ENCODE data around the gene MED29. TPM values are rescaled to one million over a fixed set of nuclear protein-coding genes. Genes with fewer than 3 reads are reported as not detected.

MED29 gene
- total RNA-seq, 1 experiment from 2014 or later: 64.3 TPM

GRCh38 chr19:39397360-39398296 is 6.5 kb downstream of the MED29 start:
- DNase-seq (ENCODE audit: low spot score): peak; percentile 99

DNA sequence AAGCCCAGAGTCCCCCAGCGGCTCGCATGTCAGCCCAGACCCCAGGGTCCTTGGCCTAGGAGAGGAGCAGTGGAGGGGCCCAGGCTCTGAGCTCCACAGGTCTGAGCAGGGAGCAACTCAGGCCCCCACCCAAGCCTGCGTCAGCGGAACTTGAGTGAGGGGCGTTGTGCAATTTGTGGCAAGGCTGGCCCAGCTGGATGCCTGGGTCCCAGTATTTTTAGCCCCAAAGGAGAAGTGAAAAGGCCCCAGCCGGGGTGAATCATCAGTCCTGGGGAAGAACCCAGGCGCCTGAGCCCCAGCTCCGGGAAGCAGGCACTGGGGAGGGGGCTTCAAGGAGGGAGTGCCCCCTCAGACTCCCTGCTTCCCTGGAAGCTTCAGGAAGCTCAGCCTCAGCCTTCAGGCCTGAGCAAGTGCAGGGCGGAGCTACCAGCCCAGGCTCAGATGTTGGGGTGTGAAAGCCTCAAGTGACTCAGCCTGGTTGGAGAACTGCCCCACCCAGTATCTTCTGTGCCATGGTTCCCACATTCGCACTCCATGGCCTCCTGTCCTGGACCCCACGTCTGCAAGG is 7.2 kb downstream of the MED29 start:
- DNase-seq (ENCODE audit: low spot score): peak; percentile 95

DNA sequence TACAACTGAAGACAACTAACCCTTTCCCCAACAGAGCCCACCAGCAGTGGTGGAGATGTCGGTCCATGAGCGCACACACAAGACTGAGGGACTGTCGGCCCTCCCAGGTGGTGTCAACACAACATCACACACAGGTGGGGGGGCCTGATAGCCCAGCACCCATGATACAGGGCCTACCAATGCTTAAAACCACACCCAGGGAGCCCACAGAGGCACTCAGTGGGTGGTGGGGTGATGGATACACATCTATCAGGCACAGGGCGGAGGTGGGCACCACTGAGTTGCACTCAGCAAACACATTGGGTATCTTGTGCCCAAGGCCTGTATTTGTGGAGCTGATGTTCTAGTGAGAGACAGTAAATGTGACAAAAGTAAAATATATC is 8.5 kb downstream of the MED29 start:
- DNase-seq (ENCODE audit: low spot score): no peak

DNA sequence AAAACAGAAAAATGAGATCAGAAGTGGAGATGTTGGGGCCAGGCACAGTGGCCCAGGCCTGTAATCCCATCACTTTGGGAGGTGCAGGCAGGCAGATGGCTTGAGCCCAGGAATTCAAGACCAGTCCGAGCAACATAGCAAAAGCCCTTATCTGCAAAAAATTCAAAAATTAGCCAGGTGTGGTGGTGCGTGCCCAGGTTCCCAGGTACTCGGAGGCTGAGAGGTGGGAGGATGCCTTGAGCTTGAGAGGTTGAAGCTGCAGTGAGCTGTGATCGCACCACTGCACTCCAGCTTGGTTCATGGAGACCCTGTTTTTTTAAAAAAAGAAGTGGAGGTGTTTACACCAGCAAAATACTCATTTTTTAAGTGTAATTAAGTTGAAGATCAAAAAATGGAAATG is 8.9 kb downstream of the MED29 start:
- no peak for DNase-seq (ENCODE audit: low spot score)

DNA sequence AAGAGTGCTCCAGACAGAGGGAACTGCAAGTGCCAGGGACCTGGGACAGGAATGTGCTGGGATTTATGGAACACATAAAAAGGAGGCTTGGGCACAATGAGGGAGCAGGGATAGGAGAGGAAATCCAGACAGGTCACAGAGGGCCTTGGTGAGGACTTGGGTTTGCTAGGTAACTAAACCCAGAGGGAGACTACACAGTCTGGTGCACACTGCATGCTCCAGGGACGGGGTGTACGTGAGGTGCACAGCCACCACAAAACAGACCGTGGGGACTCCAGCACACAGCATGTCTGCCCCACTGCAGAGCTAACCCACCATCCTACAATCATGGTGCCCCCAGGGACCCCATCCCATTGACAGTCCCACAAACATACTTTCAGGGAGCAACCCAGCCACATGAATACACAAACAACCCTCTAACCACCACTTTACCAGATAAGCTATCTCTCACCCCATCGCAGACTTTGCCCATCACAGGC is 9.9 kb downstream of the MED29 start:
- DNase-seq (ENCODE audit: low spot score): no peak

- peak; percentile 95 for DNase-seq (ENCODE audit: low spot score)
Observed at GRCh38 chr19:39401549-39402345, 10.6 kb downstream of the MED29 start.

DNA sequence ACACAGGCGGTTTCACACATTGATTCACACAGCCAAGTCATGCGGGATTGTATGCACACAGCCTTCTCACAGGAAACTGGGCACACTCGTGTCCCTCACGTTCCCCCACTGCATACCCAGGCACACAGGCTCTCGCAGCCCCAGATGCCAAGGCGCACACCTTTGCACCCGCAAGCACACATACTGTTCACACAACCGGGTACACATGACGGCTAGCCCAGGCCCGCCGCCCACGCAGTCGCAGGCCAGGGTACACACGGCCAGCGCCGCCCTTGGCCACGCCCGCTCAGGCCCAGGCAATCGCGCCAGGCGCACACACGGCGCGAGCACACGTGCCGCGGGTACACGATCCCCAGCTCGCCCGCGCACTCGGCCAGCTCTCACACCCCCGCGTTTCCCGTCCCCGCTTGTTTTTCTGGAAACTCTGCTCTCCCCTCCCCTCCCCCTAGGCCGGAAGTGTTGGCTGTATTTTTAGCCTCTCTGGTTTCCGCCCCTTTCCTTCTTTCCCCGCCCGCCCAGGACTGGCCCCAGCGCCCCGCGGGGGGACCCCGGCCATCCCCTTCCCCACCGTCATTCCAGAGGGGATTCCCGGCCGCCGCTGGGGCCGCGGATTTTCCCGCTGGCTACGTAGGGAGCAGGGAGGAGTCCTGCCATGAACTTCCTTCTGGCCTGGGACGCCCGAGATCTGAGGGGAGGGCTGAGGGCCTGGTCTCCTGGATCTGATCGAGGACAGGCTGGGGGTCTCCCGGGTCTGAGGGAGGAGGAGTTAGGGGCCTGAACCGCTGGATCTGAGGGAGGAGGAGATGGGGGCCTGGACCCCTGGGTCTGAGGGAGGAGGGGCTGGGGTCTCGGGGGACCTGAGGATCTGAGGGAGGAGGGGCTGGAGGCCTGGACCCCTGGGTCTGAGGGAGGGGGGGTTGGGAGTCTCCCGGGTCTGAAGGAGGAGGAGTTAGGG is 11.4 kb downstream of the MED29 start:
- peak; percentile 91 for DNase-seq (ENCODE audit: low spot score)

DNA sequence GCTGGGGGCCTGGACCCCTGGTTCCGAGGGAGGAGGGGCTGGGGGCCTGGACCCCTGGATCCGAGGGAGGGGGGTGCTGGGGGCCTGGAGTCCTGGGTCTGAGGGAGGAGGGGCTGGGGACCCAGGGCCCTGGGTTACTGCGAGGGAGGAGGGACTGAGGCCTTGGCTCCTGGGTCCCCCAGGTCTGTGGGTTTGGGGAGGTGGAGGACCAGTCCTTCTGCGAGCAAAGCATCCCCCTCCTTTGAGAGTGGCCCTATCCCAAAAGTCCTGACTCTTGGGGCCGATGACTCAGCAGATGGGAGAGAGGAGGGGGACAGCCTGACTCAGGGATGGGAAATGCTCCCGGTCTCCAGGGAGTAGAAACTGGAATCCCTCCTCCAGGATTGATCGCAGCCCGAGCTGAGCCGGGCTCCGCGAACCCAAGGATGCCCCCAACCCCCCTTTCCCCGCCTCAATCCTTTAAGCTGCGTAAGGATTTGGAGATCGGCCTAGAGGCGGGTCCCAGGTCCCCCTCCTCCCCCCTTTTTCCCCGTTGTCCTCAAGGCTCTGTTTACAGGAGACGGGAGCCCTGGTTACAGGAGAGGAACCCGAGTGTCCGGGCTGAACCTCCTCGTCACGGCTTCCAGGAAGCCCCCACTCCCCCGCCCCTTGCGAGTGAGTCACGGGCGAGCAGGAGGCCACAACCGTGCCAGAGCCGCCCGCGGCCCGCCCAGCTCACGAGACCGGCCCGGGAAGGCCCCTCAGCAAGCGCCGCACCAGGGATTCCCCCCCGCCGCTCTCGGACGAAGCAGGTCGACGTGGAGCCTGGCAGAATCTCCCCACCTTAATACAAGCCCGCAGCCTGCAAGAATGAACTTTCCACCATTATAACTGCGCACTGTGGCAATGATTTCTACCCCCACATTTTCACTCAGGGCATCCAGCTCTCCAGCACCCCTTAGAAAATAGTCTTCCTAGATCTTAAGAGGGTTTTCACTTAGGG is 12.4 kb downstream of the MED29 start:
- peak; percentile 98 for DNase-seq (ENCODE audit: low spot score)

- DNase-seq (ENCODE audit: low spot score): no peak
Observed at GRCh38 chr19:39405261-39405957, 14.2 kb downstream of the MED29 start.

GRCh38 chr19:39405958-39406655 is 14.9 kb downstream of the MED29 start:
- DNase-seq (ENCODE audit: low spot score): no peak

- peak; percentile 95 for DNase-seq (ENCODE audit: low spot score)
Observed at GRCh38 chr19:39406656-39407409, 15.7 kb downstream of the MED29 start, which contains the start of gene ZFP36. ZFP36 (plus strand) TSS chr19:39406847; CDS start chr19:39406905, 58 bp downstream.

- no peak for DNase-seq (ENCODE audit: low spot score)
Observed at GRCh38 chr19:39407410-39407659, 16.2 kb downstream of the MED29 start.

DNA sequence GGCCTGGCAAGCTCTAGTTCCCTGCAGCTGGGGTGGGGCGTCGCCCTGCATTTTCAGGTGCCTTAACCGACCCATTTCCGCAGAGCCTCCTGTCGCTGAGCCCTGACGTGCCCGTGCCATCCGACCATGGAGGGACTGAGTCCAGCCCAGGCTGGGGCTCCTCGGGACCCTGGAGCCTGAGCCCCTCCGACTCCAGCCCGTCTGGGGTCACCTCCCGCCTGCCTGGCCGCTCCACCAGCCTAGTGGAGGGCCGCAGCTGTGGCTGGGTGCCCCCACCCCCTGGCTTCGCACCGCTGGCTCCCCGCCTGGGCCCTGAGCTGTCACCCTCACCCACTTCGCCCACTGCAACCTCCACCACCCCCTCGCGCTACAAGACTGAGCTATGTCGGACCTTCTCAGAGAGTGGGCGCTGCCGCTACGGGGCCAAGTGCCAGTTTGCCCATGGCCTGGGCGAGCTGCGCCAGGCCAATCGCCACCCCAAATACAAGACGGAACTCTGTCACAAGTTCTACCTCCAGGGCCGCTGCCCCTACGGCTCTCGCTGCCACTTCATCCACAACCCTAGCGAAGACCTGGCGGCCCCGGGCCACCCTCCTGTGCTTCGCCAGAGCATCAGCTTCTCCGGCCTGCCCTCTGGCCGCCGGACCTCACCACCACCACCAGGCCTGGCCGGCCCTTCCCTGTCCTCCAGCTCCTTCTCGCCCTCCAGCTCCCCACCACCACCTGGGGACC is 16.6 kb downstream of the MED29 start:
- DNase-seq (ENCODE audit: low spot score): peak; percentile 94

- no peak for DNase-seq (ENCODE audit: low spot score)
Observed at GRCh38 chr19:39408392-39409207, 17.4 kb downstream of the MED29 start.

- DNase-seq (ENCODE audit: low spot score): peak; percentile 99
Observed at GRCh38 chr19:39409208-39410016, 18.2 kb downstream of the MED29 start.
